ENCODE data around the gene MYCN.
"Not testable (repeated sequence)": the region's sequence is repeated elsewhere in the genome, so short reads cannot be mapped to it uniquely, and the experiment has no call there.

The MYCN gene

DNA sequence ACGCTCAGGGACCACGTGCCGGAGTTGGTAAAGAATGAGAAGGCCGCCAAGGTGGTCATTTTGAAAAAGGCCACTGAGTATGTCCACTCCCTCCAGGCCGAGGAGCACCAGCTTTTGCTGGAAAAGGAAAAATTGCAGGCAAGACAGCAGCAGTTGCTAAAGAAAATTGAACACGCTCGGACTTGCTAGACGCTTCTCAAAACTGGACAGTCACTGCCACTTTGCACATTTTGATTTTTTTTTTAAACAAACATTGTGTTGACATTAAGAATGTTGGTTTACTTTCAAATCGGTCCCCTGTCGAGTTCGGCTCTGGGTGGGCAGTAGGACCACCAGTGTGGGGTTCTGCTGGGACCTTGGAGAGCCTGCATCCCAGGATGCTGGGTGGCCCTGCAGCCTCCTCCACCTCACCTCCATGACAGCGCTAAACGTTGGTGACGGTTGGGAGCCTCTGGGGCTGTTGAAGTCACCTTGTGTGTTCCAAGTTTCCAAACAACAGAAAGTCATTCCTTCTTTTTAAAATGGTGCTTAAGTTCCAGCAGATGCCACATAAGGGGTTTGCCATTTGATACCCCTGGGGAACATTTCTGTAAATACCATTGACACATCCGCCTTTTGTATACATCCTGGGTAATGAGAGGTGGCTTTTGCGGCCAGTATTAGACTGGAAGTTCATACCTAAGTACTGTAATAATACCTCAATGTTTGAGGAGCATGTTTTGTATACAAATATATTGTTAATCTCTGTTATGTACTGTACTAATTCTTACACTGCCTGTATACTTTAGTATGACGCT is 5.8 kb downstream of the MYCN start:
- DNase-seq: no peak

DNA sequence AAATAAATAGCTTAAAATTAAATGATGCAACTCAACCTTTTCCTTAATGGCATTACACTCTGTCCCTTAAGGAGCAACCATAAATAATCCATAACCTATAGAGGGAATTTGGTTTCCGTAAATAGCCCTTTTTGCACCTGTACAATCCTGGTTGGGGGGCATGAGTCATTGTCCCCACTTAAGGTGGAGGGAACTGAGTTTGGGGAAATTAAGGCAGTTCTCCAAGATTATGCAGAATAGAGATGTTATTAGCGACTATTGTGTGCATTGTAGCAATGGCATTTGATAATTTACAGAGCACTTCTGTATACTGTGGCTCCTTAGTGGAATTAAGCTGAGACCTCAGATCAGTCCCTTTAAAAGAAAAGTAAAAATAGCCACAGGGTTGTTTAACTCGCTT is 6.6 kb downstream of the MYCN start:
- no peak for DNase-seq

DNA sequence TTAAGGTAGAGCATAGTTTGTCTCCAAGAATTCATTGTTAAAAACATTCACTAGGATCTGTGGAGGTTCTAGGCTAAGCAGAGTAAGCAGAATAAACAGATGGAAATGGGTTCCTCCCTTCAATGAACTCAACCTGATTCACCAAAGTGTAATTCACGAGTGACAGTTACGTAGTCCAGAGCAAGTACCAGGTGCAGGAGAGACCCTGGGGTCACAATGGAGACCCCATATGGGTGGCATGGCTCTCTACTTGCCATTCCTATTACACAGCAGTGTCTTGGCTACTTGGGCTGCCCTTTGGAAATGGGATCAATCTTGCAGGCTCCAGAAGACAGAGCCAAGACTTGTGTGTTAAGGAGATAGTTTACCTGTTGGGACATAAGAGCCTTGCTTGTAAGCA is 7.1 kb downstream of the MYCN start:
- no peak for DNase-seq

DNA sequence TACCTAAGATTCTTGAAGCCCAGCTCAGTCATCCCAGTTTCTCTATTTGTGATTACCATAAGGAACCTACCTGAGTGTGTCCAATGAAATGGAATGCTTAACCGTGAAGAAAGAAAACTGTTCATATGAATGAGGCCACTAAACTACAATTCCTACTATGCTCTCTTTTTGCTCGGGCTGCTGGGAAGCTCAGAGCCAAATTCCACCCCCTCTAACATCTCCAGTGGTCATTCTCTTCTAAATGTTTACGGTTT is 8.3 kb downstream of the MYCN start:
- no peak for DNase-seq

GRCh38 chr2:15949126-15949525 is 8.8 kb downstream of the MYCN start:
- DNase-seq: no peak

DNA sequence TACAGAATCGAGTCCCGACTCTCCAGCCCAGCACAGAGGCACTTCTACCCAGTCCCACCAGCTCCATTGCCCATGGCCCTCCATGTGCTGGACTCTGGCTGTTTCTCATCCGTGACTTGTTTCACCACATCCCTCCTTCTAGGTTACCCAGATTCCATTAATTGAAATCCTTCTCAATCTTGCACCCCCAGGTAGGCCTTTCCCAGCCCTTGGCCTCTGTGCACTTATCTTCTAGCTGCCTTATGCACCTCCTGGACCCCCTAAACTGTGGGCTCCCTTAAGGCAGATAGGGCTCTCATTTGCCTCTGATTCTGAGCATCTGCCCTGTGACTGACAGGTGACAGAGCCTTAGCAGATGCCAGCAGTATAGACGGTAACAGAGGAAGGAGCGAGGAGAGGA is 9.2 kb downstream of the MYCN start:
- DNase-seq: no peak

GRCh38 chr2:15950088-15950952 is 10.0 kb downstream of the MYCN start:
- DNase-seq: no peak

DNA sequence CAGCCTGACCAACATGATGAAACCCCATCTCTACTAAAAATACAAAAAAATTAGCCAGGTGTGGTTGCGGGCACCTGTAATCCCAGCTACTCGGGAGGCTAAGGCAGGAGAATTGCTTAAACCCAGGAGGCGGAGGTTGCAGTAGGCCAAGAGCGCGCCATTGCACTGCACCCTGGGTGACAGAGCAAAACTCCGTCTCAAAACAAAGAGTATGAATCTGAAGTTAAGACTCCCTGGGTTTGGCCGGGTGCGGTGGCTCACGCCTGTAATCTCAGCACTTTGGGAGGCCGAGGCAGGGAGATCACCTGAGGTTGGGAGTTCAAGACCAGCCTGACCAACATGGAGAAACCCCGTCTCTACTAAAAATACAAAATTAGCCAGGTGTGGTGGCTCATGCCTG is 11.6 kb downstream of the MYCN start:
- DNase-seq: not testable (repeated sequence)

DNA sequence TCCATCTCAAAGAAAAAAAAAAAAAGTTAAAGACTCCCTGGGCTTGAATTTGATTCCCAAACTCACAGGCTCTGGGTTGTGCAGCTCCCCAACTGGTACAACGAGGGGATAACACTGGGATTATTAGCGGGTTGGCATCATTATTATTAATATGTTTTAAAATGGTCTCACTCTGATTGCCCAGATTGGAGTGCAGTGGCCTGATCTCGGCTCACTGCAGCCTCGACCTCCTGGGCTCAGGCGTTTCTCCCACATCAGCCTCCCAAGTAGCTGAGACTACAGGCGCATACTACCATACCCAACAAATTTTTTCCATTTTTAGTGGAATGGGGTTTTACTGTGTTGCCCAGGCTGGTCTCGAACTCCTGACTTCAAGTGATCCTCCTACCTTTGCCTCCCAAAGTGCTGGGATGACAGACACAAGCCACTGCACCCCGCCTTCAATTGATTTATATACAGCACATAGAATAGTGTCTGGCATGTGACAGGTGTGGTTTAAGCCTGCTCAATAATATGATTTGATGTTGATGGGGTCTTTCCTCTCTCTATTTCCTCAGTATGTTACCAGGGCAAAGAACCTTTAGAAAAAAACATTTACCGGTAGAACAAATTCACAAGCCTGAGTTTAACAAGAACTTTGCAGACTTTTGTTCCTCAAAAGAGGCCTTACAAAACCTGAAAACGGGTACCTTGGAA is 12.2 kb downstream of the MYCN start:
- DNase-seq: no peak

GRCh38 chr2:15953147-15953630 is 12.8 kb downstream of the MYCN start:
- DNase-seq: no peak

DNA sequence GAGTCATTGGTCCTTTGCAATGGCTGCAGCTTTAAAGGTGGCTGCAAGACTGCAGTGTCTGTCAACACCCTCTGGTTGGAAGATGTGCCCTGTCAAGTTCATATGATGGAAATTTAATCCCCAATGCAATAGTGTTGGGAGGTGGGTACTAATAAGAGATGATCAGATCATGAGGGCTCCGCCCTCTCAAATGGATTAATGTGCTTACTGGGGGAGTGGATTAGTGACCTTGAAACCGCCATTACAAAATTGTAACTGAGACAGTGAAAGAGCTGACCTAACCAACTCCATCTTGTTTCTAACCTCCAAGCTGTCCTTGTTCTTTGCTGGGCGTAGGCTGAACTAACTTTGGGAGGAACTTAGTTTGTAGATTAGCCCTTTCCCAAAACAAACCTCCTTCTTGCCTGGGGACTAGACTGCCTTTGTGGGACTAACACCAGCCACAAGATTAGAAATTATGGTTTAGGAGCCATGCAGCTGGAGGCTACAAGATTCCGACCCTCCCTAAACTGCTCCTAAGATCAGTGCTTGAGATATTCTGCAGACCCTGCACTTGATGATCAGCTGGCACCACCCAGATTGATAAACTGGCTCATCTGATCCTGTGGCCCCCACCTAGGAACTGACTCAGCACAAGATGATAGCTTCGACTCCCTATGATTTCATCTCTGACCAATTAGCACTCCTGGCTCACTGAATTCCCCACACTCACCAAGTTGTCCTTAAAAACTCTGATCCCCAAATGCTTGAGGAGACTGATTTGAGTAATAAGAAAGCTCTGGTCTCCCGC is 13.7 kb downstream of the MYCN start:
- DNase-seq: no peak

DNA sequence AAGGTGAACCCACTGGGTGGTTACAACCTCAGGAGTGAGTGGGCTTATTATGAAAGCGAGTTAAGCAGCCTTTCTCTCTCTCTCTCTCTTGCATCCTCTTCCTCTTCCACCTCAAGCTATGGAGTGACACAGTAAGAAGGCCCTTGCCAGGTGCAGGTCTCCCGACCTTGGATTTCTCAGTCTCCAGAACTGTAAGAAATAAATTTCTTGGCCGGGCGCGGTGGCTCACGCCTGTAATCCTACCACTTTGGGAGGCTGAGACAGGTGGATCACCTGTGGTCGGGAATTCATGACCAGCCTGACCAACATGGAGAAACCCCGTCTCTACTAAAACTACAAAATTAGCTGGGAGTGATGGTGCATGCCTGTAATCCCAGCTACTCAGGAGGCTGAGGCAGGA is 14.4 kb downstream of the MYCN start:
- no peak for DNase-seq

DNA sequence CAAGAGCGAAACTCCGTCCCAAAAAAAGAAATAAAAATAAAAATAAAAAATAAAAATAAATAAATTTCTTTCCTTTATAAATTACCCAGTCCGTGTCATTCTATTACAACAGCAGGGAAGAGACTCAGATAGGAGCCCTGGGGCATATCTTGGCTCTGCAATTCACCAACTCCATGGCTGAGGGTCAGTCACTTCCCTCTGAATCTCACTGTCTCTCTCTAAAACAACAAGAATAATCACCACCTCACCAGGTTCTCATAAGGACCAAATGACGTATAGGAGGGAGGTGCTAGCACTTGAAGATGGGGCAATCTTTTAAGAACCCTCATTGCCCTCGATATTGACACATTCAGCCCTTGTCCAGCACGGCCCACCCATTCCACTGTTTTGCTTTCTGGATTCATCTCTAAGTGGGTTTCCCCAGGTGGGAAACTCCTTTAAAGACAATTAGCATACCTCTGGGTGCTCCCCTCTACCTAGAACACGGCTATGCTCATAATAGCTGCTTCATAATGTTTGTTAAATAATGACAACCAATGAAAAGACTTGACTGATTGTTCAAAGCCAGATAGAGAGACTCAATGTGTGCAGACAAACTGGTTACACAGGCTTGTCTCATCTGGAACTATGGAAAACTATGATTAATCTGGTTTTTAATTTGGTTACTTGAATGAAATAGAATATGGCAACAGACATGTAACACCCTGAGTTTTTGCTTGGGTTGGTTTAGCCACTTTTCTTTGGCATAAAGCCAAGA is 15.1 kb downstream of the MYCN start:
- DNase-seq: no peak

- no peak for DNase-seq
Measured at GRCh38 chr2:15956230-15956629, 15.9 kb downstream of the MYCN start.

DNA sequence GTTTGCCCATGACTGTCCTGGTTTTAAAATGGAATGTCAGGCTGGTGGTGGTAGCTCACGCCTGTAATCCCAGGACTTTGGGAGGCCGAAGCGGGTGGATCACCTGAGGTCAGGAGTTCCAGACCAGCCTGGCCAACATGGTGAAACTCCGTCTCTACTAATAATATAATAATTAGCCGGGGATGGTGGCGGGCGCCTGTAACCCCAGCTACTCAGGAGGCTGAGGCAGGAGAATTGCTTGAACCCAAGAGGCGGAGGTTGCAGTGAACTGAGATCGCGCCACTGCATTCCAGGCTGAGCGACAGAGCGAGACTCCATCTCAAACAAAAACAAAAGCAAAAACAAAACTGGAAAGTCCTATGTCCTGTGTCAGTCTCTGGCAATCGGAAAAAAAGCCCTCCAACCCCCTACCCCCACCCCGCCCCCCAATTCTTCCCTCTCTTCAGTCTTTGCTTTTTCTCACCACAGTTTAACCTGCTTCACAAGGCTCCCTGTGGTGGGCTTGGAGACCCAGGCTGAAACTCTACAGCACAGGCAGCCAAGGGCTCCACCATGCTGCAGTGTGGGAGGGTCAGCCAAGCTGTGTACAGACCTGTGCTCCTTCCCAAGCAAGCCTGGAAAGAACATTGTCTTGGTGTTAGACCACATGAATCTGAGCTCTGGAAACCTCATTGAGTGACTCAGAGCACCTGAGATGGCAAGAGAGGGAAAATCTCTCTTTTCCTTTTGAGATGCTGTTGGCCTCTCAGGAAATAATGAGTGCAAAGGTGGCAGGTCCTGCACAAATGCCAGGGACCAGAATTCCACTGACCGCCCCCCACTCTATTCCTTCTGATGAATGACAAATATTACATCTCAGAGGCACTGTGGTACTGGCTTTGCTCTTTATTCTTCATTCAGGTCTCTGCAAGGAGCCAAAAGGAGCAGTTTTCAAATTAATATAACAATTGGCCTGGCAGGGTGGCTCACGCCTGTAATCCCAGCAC is 16.7 kb downstream of the MYCN start:
- no peak for DNase-seq

GRCh38 chr2:15957881-15958713 is 17.7 kb downstream of the MYCN start:
- DNase-seq: no peak

DNA sequence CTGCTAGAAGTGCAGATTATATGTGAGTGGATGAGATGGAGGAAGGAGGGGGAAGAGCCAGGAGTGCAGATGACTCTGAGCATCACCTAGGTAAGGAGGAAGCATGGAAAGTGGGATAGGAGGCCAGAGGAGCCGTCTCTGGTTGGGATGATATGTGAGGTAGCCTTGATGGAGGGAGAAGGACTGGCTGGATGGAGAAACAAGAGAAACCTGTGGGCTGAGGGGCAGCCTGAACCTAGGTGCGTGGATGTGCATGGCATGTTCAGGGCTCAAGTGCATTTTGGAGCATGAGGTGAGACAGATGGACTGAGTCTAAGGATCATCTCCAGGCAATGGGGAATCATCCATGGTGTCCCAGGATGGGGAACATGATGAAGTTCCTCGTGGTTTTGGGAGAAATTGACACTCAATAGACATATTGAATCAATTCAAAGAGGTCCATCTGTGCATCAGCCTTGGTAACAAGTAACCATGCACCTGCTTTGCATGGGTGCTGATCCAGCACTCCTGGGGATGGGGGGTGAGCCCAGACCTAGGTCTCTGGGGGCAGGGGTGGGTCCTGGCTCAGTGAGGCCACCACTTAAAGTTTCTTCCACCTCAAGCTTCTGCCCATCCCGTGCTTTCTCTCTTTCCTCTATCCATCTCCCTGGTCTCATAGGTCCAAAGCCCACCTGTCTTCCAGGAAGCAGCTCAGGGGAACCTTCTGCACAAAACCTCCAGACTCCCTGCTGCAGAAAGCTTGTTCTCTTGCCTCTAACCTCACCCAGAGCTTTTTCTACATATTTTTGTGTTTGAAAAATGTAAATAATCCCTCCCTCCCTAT is 19.2 kb downstream of the MYCN start:
- no peak for DNase-seq

DNA sequence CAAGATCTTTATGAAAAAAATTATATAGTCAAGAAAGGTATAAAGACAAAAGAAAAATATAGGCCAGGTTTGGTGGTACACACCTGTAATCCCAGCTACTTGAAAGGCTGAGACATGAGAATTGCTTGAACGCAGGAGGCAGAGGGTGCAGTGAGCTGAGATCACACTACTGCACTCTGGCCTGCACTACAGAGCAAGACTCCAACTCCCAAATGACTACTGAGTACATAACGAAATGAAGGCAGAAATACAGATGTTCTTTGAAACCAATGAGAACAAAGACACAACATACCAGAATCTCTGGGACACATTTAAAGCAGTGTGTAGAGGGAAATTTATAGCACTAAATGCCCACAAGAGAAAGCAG is 19.8 kb downstream of the MYCN start:
- not testable (repeated sequence) for DNase-seq
